Stomach (tissue), 4 donors: ENCODE data around the gene CGB8.

ENCODE experiments used
- CTCF ChIP-seq, 7 experiments: fragments of 450-650 bp in 4 of 7; fragments of 200-600 bp in 3 of 7; sonication (generic) in 3 of 7; IDR thresholded peaks; one replicate each; pipeline ENCODE4 v1.5.1; 2016 to 2019; ENCODE audit warnings: antibody characterized with exemption in 7 of 7, control low read depth in 2 of 7, mild to moderate bottlenecking in 1 of 7
- EP300 ChIP-seq: sonication (generic); formaldehyde crosslinking; IDR thresholded peaks from one replicate; pipeline ENCODE4 v1.6.1; 2017; ENCODE audit warnings: antibody characterized with exemption
- POLR2A ChIP-seq, 4 donors: fragments of 450-650 bp; IDR thresholded peaks; one replicate each; pipeline ENCODE4 v1.6.1; 2016; ENCODE audit warnings: antibody characterized with exemption in 4 of 4, control low read depth in 2 of 4, mild to moderate bottlenecking in 1 of 4, moderate library complexity in 1 of 4
- POLR2AphosphoS5 ChIP-seq, 3 donors: sonication (generic); formaldehyde crosslinking; IDR thresholded peaks; one replicate each; pipeline ENCODE4 v1.6.1; 2016; ENCODE audit warnings: antibody characterized with exemption in 3 of 3

GRCh38 chr19:49042177-49042576, 6.7 kb downstream of the CGB8 start:
- no peak for TF ChIP-seq CTCF (IDR thresholded peaks at IDR 0.05)
- no peak for TF ChIP-seq EP300
- TF ChIP-seq POLR2A (IDR thresholded peaks at IDR 0.05) = no peak
- TF ChIP-seq POLR2AphosphoS5 (IDR thresholded peaks at IDR 0.05) = no peak
